ENCODE measurements around the gene BIRC7. TPM values are rescaled to one million over a fixed set of nuclear protein-coding genes. Genes with fewer than 3 reads are reported as not detected.

The BIRC7 gene
- total RNA-seq, 1 experiment from 2014 or later: not detected

- CTCF ChIA-PET: interaction anchor here (0.7 to 7.1 kb wide), 6 partner anchors 10 to 54 kb away, joined by 3 to 45 read pairs (median 3); partner anchors contain the start of gene BIRC7
- H3K27ac Mint-ChIP-seq (ENCODE audit: low read depth, unreplicated experiment): peak overlapping the region; percentile 89
- no TSS peak for BruUV-seq (replicated peaks)
These were observed 20.4 kb downstream of the BIRC7 start for GRCh38 chr20:63255931-63256704.

DNA sequence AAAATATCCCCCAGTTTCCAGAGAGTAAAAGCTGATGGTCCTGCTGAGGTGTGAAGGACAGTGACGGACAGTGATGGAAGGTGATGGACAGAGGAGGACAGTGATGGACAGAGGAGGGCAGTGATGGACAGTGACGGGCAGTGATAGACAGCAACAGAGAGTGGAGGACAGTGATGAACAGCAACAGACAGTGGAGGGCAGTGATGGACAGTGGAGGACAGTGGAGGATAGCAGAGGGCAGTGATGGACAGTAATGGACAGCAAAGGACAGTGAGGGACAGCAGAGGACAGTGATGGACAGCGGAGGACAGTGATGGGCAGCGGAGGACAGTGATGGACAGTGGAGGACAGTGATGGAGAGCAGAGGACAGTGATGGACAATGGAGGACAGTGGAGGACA lies 21.2 kb downstream of the BIRC7 start:
- TF ChIP-seq, protein P1, sequence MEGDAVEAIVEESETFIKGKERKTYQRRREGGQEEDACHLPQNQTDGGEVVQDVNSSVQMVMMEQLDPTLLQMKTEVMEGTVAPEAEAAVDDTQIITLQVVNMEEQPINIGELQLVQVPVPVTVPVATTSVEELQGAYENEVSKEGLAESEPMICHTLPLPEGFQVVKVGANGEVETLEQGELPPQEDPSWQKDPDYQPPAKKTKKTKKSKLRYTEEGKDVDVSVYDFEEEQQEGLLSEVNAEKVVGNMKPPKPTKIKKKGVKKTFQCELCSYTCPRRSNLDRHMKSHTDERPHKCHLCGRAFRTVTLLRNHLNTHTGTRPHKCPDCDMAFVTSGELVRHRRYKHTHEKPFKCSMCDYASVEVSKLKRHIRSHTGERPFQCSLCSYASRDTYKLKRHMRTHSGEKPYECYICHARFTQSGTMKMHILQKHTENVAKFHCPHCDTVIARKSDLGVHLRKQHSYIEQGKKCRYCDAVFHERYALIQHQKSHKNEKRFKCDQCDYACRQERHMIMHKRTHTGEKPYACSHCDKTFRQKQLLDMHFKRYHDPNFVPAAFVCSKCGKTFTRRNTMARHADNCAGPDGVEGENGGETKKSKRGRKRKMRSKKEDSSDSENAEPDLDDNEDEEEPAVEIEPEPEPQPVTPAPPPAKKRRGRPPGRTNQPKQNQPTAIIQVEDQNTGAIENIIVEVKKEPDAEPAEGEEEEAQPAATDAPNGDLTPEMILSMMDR (IDR thresholded peaks at IDR 0.05; ENCODE audit: unreplicated experiment): no peak
- no peaks in the 10 kb centered on the region for H3K36me3 Mint-ChIP-seq (ENCODE audit: insufficient read depth, unreplicated experiment)
- H3K27ac Mint-ChIP-seq (ENCODE audit: low read depth, unreplicated experiment): no peak overlapping the region
- H3K4me3 Mint-ChIP-seq (ENCODE audit: unreplicated experiment): no peak overlapping the region
- DNase-seq (ENCODE audit: unreplicated experiment): no peak
- intact Hi-C loops (cut with micrococcal nuclease): no loop called here
- peaks cover 56% of the 10 kb centered on the region for H3K27me3 Mint-ChIP-seq (ENCODE audit: insufficient read depth, unreplicated experiment)
- ChIA-PET CTCF (interaction anchor here (0.9 to 7.1 kb wide), 3 partner anchors 9 to 33 kb away, joined by 3 to 45 read pairs (median 3); no protein-coding TSS in a partner anchor), POLR2A (interaction anchor here (0.6 to 2.3 kb wide), 3 partner anchors 9 to 23 kb away, joined by 3 to 20 read pairs (median 4); partner anchors contain the start of gene ARFGAP1)
- H3K9me3 Mint-ChIP-seq (ENCODE audit: unreplicated experiment): peaks cover 7% of the 10 kb centered on the region
- H3K4me1 Mint-ChIP-seq (ENCODE audit: insufficient read depth, unreplicated experiment): peaks cover 21% of the 10 kb centered on the region
- BruUV-seq (replicated peaks): no TSS peak

More at GRCh38 chr20:63255931-63256704, 20.4 kb downstream of the BIRC7 start:
- Mint-ChIP-seq H3K27me3 (ENCODE audit: insufficient read depth, unreplicated experiment) (peaks cover 48% of the 10 kb centered on the region), H3K4me3 (ENCODE audit: unreplicated experiment) (peak overlapping the region; percentile 47), H3K36me3 (ENCODE audit: insufficient read depth, unreplicated experiment) (no peaks in the 10 kb centered on the region), H3K4me1 (ENCODE audit: insufficient read depth, unreplicated experiment) (peaks cover 22% of the 10 kb centered on the region), H3K9me3 (ENCODE audit: unreplicated experiment) (peaks cover 7% of the 10 kb centered on the region)
- TF ChIP-seq, protein P1 (IDR thresholded peaks at IDR 0.05; ENCODE audit: unreplicated experiment): no peak
- peak; percentile 55 for DNase-seq (ENCODE audit: unreplicated experiment)
- intact Hi-C loops (cut with micrococcal nuclease): no loop called here
- POLR2A ChIA-PET: interaction anchor here (0.6 to 2.3 kb wide), 9 partner anchors 10 to 831 kb away, joined by 3 to 20 read pairs (median 4); partner anchors contain the start of gene ARFGAP1

DNA sequence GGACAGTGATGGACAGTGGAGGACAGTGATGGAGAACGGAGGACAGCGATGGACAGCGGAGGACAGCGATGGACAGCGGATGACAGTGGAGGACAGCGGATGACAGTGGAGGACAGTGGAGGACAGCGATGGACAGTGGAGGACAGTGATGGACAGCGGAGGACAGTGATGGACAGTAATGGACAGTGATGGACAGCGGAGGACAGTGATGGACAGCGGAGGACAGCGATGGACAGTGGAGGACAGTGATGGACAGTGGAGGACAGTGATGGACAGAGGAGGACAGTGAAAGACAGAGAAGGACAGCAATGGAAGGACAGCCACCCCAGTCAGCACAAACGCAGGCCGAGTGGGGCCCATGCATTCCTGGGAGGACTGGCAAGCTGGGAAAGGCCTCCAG lies 21.9 kb downstream of the BIRC7 start:
- Mint-ChIP-seq H3K27me3 (ENCODE audit: insufficient read depth, unreplicated experiment) (peaks cover 58% of the 10 kb centered on the region), H3K36me3 (ENCODE audit: insufficient read depth, unreplicated experiment) (no peaks in the 10 kb centered on the region), H3K27ac (ENCODE audit: low read depth, unreplicated experiment) (no peak overlapping the region), H3K9me3 (ENCODE audit: unreplicated experiment) (peaks cover 7% of the 10 kb centered on the region), H3K4me3 (ENCODE audit: unreplicated experiment) (no peak overlapping the region), H3K4me1 (ENCODE audit: insufficient read depth, unreplicated experiment) (peaks cover 21% of the 10 kb centered on the region)
- ChIA-PET CTCF (interaction anchor here (0.8 to 1.0 kb wide), 2 partner anchors 13 to 32 kb away, joined by 3 to 4 read pairs; no protein-coding TSS in a partner anchor), POLR2A (no interaction called here)
- TF ChIP-seq, protein P1 (IDR thresholded peaks at IDR 0.05; ENCODE audit: unreplicated experiment): no peak
- no peak for DNase-seq (ENCODE audit: unreplicated experiment)
- BruUV-seq (replicated peaks): no TSS peak
- intact Hi-C loops (cut with micrococcal nuclease): no loop called here

GRCh38 chr20:63258781-63259180 lies 23.1 kb downstream of the BIRC7 start:
- intact Hi-C loops (cut with micrococcal nuclease): no loop called here
- H3K36me3 Mint-ChIP-seq (ENCODE audit: insufficient read depth, unreplicated experiment): no peaks in the 10 kb centered on the region
- H3K4me1 Mint-ChIP-seq (ENCODE audit: insufficient read depth, unreplicated experiment): peaks cover 21% of the 10 kb centered on the region
- peaks cover 59% of the 10 kb centered on the region for H3K27me3 Mint-ChIP-seq (ENCODE audit: insufficient read depth, unreplicated experiment)
- ChIA-PET CTCF (interaction anchor here (1.0 to 1.9 kb wide), 2 partner anchors 31 to 36 kb away, joined by 3 to 10 read pairs; no protein-coding TSS in a partner anchor), POLR2A (interaction anchor here (1.4 kb wide), 1 partner anchor 35 kb away, joined by 3 read pairs; no protein-coding TSS in a partner anchor)
- no TSS peak for BruUV-seq (replicated peaks)
- peaks cover 7% of the 10 kb centered on the region for H3K9me3 Mint-ChIP-seq (ENCODE audit: unreplicated experiment)
- no peak overlapping the region for H3K4me3 Mint-ChIP-seq (ENCODE audit: unreplicated experiment)
- no peak for DNase-seq (ENCODE audit: unreplicated experiment)
- no peak overlapping the region for H3K27ac Mint-ChIP-seq (ENCODE audit: low read depth, unreplicated experiment)
- TF ChIP-seq, protein P1 (IDR thresholded peaks at IDR 0.05; ENCODE audit: unreplicated experiment): no peak
